HepG2 (cell line): ENCODE results near the gene TXNDC2. TPM values are rescaled to one million over a fixed set of nuclear protein-coding genes. Genes with fewer than 3 reads are reported as not detected.

ENCODE experiments used
- CC2D1A ChIP-seq: sonication (generic); formaldehyde crosslinking; IDR thresholded peaks from 2 replicates; pipeline ENCODE4 v1.8.1; 2023; ENCODE audit warnings: mild to moderate bottlenecking, missing genetic modification reagents
- CCAR2 ChIP-seq: fragments of 200-400 bp; formaldehyde crosslinking; optimal IDR thresholded peaks from 2 replicates; pipeline ENCODE3; 2018; ENCODE audit warnings: low read depth, mild to moderate bottlenecking, low read length, moderate library complexity
- FOXO1 ChIP-seq: sonication (generic); formaldehyde crosslinking; IDR thresholded peaks from 2 replicates; pipeline ENCODE4 v1.4.0; 2020; ENCODE audit warnings: missing genetic modification reagents
- IRF2 ChIP-seq: IDR thresholded peaks from 2 replicates; pipeline ENCODE4 v1.6.1; 2018; ENCODE audit warnings: missing genetic modification reagents, missing compliant biosample characterization
- JUN ChIP-seq: sonication (generic); formaldehyde crosslinking; IDR thresholded peaks from 2 replicates; pipeline ENCODE4 v1.4.0; 2020; ENCODE audit warnings: mild to moderate bottlenecking, missing genetic modification reagents
- NBN ChIP-seq: fragments of 450-650 bp; conservative IDR thresholded peaks from 2 replicates; pipeline ENCODE4 v1.6.1; 2017
- ZC3H13 ChIP-seq: sonication (generic); formaldehyde crosslinking; IDR thresholded peaks from 2 replicates; pipeline ENCODE4 v1.8.1; 2023; ENCODE audit warnings: mild to moderate bottlenecking, missing genetic modification reagents, moderate library complexity
- ZFP36L2 ChIP-seq: sonication (generic); formaldehyde crosslinking; IDR thresholded peaks from 2 replicates; pipeline ENCODE4 v1.4.0; 2020; ENCODE audit warnings: missing genetic modification reagents
- ZNF431 ChIP-seq: sonication (generic); formaldehyde crosslinking; IDR thresholded peaks from 2 replicates; pipeline ENCODE4 v1.9.0; 2022; ENCODE audit warnings: missing genetic modification reagents, low read depth, mild to moderate bottlenecking, borderline replicate concordance
- ZNF672 ChIP-seq: sonication (generic); formaldehyde crosslinking; IDR thresholded peaks from 2 replicates; pipeline ENCODE4 v1.8.1; 2022; ENCODE audit warnings: missing genetic modification reagents
- ZNF776 ChIP-seq: sonication (generic); formaldehyde crosslinking; IDR thresholded peaks from 2 replicates; pipeline ENCODE4 v1.4.0; 2020; ENCODE audit warnings: mild to moderate bottlenecking, missing genetic modification reagents
- ZNF782 ChIP-seq: sonication (generic); formaldehyde crosslinking; IDR thresholded peaks from 2 replicates; pipeline ENCODE4 v1.4.0; 2020; ENCODE audit warnings: missing genetic modification reagents, mild to moderate bottlenecking, borderline replicate concordance
- ZZZ3 ChIP-seq: sonication (generic); formaldehyde crosslinking; IDR thresholded peaks from 2 replicates; pipeline ENCODE4 v1.4.0; 2020; ENCODE audit warnings: missing genetic modification reagents, mild to moderate bottlenecking, borderline replicate concordance
- polyA plus RNA-seq, 8 experiments: library from polyadenylated mRNA; depleted of rRNA in 3 of 8; stranded (reverse) in 7 of 8; unstranded in 1 of 8; fragments of >200 nt; fragmentation: Illumina TruSeq in 4 of 8; extraction: Trizol in 4 of 8; gene quantifications; 2 replicates each; pipeline versions ENCODE4 v1.2.1 to v1.2.3, GENCODE V29; 2011 to 2016; ENCODE audit warnings: low read depth in 4 of 8, missing spikeins in 1 of 8, mixed read lengths in 1 of 8; ENCODE audit not compliant: insufficient read depth in 1 of 8
- total RNA-seq, 5 experiments: library from RNA; depleted of rRNA; stranded (reverse); fragments of >200 nt; fragmentation: Illumina TruSeq; extraction: Trizol; gene quantifications; 2 replicates each; pipeline ENCODE4 v1.2.3, GENCODE V29; 2016; ENCODE audit warnings: low read depth in 1 of 5
- TF ChIP-seq, protein P1 (sequence below): IDR thresholded peaks from 2 replicates; pipeline ENCODE4 v1.6.1; 2018; ENCODE audit warnings: missing genetic modification reagents
- TF ChIP-seq, protein P2 (sequence below): sonication (generic); formaldehyde crosslinking; IDR thresholded peaks from 2 replicates; pipeline ENCODE4 v1.8.0; 2022; ENCODE audit warnings: mild to moderate bottlenecking, missing genetic modification reagents
- TF ChIP-seq, protein P3 (sequence below): IDR thresholded peaks from 2 replicates; pipeline ENCODE4 v1.6.1; 2016; ENCODE audit warnings: low read depth
- TF ChIP-seq, protein P4 (sequence below): sonication (generic); formaldehyde crosslinking; IDR thresholded peaks from 2 replicates; pipeline ENCODE4 v1.4.0; 2020; ENCODE audit warnings: mild to moderate bottlenecking, low read depth, missing genetic modification reagents
- TF ChIP-seq, protein P5 (sequence below): sonication (generic); formaldehyde crosslinking; IDR thresholded peaks from 2 replicates; pipeline ENCODE4 v1.4.0; 2020; ENCODE audit warnings: mild to moderate bottlenecking, missing genetic modification reagents
- TF ChIP-seq, protein P6 (sequence below): sonication (generic); formaldehyde crosslinking; IDR thresholded peaks from 2 replicates; pipeline ENCODE4 v1.5.0; 2020; ENCODE audit warnings: missing genetic modification reagents
- TF ChIP-seq, protein P7 (sequence below): sonication (generic); formaldehyde crosslinking; IDR thresholded peaks from 2 replicates; pipeline ENCODE4 v1.4.0; 2020; ENCODE audit warnings: missing genetic modification reagents, borderline replicate concordance

Gene TXNDC2
- total and polyA plus RNA-seq, 2 of the 13 experiments (the other 11 are each of a cell fraction or from before 2014, with no cell fraction given) = not detected

DNA sequence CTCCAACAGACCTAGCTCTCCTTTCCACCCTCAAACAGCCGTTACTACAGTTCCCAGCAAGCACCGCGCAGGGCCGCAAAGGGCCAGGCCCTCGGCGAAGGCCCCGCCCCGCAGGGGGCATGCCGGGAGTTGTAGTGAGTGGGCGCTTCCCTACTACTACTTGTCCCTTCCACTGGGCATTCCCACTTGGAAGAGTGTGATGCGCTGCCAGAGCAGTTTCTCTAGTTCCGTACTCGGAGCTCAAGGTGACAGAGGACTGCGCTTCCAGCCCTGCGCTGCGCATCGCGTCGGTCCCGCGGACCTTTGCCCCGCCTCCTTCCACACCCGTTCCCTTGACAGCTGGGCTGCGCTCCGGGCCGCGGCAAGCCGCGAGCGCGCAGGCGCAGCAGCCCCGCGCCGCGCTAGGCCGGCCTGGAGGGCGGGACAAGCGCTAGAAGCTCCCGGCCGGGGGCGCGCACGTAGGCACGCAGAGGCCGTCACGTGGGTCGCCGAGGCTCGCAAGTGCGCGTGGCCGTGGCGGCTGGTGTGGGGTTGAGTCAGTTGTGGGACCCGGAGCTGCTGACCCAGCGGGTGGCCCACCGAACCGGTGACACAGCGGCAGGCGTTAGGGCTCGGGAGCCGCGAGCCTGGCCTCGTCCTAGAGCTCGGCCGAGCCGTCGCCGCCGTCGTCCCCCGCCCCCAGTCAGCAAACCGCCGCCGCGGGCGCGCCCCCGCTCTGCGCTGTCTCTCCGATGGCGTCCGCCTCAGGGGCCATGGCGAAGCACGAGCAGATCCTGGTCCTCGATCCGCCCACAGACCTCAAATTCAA is 28.0 kb downstream of the TXNDC2 start, which contains the start of gene VAPA (continued):
- TF ChIP-seq, protein P1, sequence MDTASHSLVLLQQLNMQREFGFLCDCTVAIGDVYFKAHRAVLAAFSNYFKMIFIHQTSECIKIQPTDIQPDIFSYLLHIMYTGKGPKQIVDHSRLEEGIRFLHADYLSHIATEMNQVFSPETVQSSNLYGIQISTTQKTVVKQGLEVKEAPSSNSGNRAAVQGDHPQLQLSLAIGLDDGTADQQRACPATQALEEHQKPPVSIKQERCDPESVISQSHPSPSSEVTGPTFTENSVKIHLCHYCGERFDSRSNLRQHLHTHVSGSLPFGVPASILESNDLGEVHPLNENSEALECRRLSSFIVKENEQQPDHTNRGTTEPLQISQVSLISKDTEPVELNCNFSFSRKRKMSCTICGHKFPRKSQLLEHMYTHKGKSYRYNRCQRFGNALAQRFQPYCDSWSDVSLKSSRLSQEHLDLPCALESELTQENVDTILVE (CRISPR knock-in tag) = peak; percentile 38
- TF ChIP-seq ZNF672 (no peak), ZFP36L2 (CRISPR knock-in tag) (no peak), IRF2 (CRISPR knock-in tag) (peak; percentile 75), CCAR2 (no peak), ZNF776 (peak; percentile 93), JUN (CRISPR knock-in tag) (no peak; the same call in 1 of the 2 replicates), CC2D1A (no peak), NBN (no peak), FOXO1 (CRISPR knock-in tag) (no peak; the same call in 1 of the 2 replicates), ZZZ3 (CRISPR knock-in tag) (peak; percentile 34; the same call in 1 of the 2 replicates), ZNF431 (CRISPR knock-in tag) (peak; percentile 34; the same call in 1 of the 2 replicates), ZC3H13 (CRISPR knock-in tag) (peak; percentile 64; the same call in 1 of the 2 replicates), ZNF782 (no peak)
- TF ChIP-seq, protein P2, sequence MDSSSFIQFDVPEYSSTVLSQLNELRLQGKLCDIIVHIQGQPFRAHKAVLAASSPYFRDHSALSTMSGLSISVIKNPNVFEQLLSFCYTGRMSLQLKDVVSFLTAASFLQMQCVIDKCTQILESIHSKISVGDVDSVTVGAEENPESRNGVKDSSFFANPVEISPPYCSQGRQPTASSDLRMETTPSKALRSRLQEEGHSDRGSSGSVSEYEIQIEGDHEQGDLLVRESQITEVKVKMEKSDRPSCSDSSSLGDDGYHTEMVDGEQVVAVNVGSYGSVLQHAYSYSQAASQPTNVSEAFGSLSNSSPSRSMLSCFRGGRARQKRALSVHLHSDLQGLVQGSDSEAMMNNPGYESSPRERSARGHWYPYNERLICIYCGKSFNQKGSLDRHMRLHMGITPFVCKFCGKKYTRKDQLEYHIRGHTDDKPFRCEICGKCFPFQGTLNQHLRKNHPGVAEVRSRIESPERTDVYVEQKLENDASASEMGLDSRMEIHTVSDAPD = no peak
- TF ChIP-seq, protein P3, sequence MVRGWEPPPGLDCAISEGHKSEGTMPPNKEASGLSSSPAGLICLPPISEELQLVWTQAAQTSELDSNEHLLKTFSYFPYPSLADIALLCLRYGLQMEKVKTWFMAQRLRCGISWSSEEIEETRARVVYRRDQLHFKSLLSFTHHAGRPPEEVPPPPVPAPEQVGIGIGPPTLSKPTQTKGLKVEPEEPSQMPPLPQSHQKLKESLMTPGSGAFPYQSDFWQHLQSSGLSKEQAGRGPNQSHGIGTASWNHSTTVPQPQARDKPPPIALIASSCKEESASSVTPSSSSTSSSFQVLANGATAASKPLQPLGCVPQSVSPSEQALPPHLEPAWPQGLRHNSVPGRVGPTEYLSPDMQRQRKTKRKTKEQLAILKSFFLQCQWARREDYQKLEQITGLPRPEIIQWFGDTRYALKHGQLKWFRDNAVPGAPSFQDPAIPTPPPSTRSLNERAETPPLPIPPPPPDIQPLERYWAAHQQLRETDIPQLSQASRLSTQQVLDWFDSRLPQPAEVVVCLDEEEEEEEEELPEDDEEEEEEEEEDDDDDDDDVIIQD = no peak
- TF ChIP-seq, protein P4, sequence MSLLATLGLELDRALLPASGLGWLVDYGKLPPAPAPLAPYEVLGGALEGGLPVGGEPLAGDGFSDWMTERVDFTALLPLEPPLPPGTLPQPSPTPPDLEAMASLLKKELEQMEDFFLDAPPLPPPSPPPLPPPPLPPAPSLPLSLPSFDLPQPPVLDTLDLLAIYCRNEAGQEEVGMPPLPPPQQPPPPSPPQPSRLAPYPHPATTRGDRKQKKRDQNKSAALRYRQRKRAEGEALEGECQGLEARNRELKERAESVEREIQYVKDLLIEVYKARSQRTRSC = no peak
- TF ChIP-seq, protein P5, sequence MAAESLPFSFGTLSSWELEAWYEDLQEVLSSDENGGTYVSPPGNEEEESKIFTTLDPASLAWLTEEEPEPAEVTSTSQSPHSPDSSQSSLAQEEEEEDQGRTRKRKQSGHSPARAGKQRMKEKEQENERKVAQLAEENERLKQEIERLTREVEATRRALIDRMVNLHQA (CRISPR knock-in tag) = no peak
- TF ChIP-seq, protein P6, sequence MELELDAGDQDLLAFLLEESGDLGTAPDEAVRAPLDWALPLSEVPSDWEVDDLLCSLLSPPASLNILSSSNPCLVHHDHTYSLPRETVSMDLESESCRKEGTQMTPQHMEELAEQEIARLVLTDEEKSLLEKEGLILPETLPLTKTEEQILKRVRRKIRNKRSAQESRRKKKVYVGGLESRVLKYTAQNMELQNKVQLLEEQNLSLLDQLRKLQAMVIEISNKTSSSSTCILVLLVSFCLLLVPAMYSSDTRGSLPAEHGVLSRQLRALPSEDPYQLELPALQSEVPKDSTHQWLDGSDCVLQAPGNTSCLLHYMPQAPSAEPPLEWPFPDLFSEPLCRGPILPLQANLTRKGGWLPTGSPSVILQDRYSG = 0 out of 2 replicates have a peak, but pooled peaks have one; percentile 60
- TF ChIP-seq, protein P7, sequence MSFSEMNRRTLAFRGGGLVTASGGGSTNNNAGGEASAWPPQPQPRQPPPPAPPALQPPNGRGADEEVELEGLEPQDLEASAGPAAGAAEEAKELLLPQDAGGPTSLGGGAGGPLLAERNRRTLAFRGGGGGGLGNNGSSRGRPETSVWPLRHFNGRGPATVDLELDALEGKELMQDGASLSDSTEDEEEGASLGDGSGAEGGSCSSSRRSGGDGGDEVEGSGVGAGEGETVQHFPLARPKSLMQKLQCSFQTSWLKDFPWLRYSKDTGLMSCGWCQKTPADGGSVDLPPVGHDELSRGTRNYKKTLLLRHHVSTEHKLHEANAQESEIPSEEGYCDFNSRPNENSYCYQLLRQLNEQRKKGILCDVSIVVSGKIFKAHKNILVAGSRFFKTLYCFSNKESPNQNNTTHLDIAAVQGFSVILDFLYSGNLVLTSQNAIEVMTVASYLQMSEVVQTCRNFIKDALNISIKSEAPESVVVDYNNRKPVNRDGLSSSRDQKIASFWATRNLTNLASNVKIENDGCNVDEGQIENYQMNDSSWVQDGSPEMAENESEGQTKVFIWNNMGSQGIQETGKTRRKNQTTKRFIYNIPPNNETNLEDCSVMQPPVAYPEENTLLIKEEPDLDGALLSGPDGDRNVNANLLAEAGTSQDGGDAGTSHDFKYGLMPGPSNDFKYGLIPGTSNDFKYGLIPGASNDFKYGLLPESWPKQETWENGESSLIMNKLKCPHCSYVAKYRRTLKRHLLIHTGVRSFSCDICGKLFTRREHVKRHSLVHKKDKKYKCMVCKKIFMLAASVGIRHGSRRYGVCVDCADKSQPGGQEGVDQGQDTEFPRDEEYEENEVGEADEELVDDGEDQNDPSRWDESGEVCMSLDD (CRISPR knock-in tag) = no peak
